GM12878 (cell line): Measurements from ENCODE around the gene TPP2.

Source experiments
- ATF3 ChIP-seq: IDR thresholded peaks from 2 replicates; pipeline ENCODE4 v1.6.1; 2011; ENCODE audit warnings: low read depth, mild to moderate bottlenecking, low read length, moderate library complexity, borderline replicate concordance; ENCODE audit errors: extremely low read depth
- CTCF ChIP-seq, 3 experiments: IDR thresholded peaks in 2 of 3; conservative IDR thresholded peaks in 1 of 3; 2 replicates each; pipeline ENCODE4 v1.5.1; 2011; ENCODE audit warnings: low read depth in 3 of 3, low read length in 3 of 3, mild to moderate bottlenecking in 3 of 3, control low read depth in 2 of 3, moderate library complexity in 2 of 3, inconsistent platforms in 1 of 3, mixed read lengths in 1 of 3; ENCODE audit not compliant: control insufficient read depth in 2 of 3, insufficient read depth in 1 of 3; ENCODE audit errors: extremely low read depth in 1 of 3
- MEF2A ChIP-seq: IDR thresholded peaks from 2 replicates; pipeline ENCODE4 v1.6.1; 2011; ENCODE audit warnings: low read depth, mild to moderate bottlenecking, low read length, moderate library complexity; ENCODE audit not compliant: insufficient read depth
- ZBTB11 ChIP-seq: fragments of 450-650 bp; formaldehyde crosslinking; IDR thresholded peaks from 2 replicates; pipeline ENCODE4 v1.5.0; 2022; ENCODE audit warnings: mild to moderate bottlenecking, missing genetic modification characterization
- ZNF384 ChIP-seq: IDR thresholded peaks from 2 replicates; pipeline ENCODE4 v1.6.1; 2012; ENCODE audit warnings: low read depth, mild to moderate bottlenecking, low read length, improper control_type of control experiment, borderline replicate concordance

- TF ChIP-seq ZBTB11 (CRISPR knock-in tag) (no peak), ATF3 (no peak), MEF2A (no peak), CTCF (IDR thresholded peaks at IDR 0.05 in 2 of 3, conservative IDR thresholded peaks at IDR 0.05 in 1 of 3; ENCODE audit: control insufficient read depth in 2 of 3, extremely low read depth in 1 of 3, insufficient read depth in 1 of 3, low read depth in 3 of 3, low read length in 3 of 3) (no peak), ZNF384 (no peak)
Observed at GRCh38 chr13:102626928-102627327, 30.1 kb downstream of the TPP2 start.
